ENCODE measurements around the gene STON2. TPM values are rescaled to one million over a fixed set of nuclear protein-coding genes. Genes with fewer than 3 reads are reported as not detected.
"Not testable (repeated sequence)": the region's sequence is repeated elsewhere in the genome, so short reads cannot be mapped to it uniquely, and the experiment has no call there.

The STON2 gene
- total RNA-seq, 1 donor = 3.3 TPM

DNA sequence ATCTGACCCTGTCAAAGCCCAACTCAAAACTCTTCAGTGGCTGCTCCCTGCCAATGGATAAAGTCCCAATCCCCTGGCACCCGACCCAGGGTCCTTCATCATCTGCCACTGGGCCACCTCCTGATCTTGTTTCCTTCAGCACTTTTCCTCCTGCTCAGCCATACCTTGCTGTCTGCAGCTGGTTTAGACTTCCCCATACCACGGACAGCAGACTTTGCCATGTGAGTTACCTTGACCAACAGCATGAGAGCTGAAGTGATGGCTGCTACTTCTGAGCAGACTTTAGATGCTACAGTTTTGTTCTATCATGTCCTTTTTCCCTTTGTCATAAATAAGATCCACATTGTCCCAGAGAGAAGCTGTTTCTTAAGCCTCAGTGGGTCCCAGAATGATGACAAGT, 33.3 kb upstream of the STON2 start:
- no peak for TF ChIP-seq CTCF (IDR thresholded peaks at IDR 0.05; ENCODE audit: insufficient read depth, low read length)
- no peak for DNase-seq (ENCODE audit: low read depth)
- no peak overlapping the region for H3K4me3 ChIP-seq (ENCODE audit: low read depth, low read length)

DNA sequence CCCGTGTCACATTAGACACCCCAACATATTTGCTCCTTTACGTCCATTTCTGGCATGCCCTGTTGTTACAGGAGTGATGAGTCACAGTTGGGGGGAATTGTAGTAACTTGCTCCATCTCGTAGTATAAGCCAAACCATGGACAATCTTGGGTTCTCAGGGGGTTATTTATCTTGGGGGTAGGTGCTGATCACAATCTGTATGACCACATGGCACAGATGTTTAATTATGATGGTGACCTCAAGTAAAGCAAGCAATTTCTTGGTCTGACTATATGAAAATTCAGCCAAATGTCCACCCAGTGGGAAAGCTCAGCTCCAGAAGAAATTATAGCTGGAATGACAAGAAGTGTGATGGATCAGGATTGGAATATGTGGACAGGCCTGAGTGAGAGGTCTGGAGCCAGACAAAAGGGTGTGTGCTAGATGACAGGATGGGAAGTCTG, 32.1 kb upstream of the STON2 start:
- H3K4me3 ChIP-seq (ENCODE audit: low read depth, low read length) = no peak overlapping the region
- peak; percentile 31 for DNase-seq (ENCODE audit: low read depth)
- no peak for TF ChIP-seq CTCF (IDR thresholded peaks at IDR 0.05; ENCODE audit: insufficient read depth, low read length)

- DNase-seq (ENCODE audit: low read depth) = no peak
- no peak for TF ChIP-seq CTCF (IDR thresholded peaks at IDR 0.05; ENCODE audit: insufficient read depth, low read length)
- no peak overlapping the region for H3K4me3 ChIP-seq (ENCODE audit: low read depth, low read length)
These were observed 30.1 kb upstream of the STON2 start for GRCh38 chr14:81430235-81430634.

DNA sequence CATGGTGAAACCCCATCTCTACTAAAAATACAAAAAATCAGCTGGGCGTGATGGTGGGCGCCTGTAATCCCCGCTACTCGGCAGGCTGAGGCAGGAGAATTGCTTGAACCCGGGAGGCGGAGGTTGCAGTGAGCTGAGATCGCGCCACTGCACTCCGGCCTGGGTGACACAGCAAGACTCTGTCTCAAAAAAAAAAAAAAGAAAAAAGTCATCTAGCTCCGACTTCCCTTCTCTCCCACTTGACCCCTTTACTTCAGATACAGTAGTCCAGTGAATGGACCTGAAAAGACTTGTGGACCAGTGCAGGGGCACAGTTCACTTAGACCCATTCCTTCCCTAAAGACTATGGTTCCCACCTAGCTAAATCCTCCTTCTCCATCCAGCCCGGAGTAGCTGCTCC, 29.6 kb upstream of the STON2 start:
- not testable (repeated sequence) for DNase-seq (ENCODE audit: low read depth); H3K4me3 ChIP-seq (ENCODE audit: low read depth, low read length)

GRCh38 chr14:81429028-81429427, 28.9 kb upstream of the STON2 start:
- no peak overlapping the region for H3K4me3 ChIP-seq (ENCODE audit: low read depth, low read length)
- DNase-seq (ENCODE audit: low read depth) = no peak
- no peak for TF ChIP-seq CTCF (IDR thresholded peaks at IDR 0.05; ENCODE audit: insufficient read depth, low read length)

DNA sequence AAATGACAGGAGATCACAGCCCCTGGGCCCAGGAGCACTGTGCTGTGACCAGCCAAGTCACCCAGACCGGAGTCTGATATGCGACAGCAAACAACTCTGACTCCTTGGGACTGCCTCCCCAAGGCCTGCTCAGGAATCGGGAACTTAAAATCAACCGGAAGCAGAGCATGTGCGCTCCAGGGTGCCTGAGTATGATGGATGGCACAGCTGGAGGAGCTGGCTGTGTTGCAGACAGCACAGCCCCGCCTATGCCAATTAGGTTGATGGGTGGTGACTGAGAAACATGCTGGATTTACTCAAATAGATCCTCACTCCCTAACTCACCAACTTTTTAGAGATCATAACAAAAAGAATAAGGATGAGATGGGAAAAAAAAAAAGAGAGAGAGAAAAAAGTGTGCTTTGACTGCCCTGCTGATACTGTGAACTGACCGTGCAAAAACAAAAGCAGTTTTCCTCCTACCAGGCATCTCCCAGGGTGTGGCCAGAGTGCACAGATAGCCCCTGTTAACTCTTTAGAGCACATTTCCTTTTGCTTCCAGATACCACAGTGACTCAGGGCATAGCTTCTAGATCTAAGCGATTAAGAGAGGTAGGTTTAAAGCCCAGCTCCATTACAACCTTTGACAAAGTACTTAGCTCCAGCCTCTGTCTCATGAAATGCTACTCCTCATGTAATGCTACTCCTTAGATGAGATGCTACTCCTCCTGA, 27.4 kb upstream of the STON2 start:
- TF ChIP-seq CTCF (IDR thresholded peaks at IDR 0.05; ENCODE audit: insufficient read depth, low read length) = no peak
- no peak overlapping the region for H3K4me3 ChIP-seq (ENCODE audit: low read depth, low read length)
- DNase-seq (ENCODE audit: low read depth) = peak; percentile 22

DNA sequence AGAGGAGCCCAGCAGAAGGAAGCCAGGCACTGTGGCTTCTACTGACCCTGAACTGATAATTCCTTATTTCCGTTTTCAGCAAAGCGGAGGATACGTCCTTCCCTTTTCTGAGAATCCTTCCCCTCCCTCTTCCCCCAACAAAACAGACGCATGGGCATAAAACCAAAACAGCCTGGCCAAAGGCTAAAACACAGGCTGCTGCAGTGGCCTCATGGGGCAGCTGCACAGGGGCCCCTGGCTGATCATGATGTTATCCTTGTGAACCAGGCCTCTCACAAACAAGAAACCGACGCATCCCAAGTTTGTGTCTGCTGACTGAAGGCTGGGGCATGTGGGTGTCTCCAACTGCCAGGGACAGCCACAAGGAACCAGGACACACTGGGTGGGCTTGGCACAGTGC, 23.4 kb upstream of the STON2 start:
- DNase-seq (ENCODE audit: low read depth) = no peak
- TF ChIP-seq CTCF (IDR thresholded peaks at IDR 0.05; ENCODE audit: insufficient read depth, low read length) = no peak
- no peak overlapping the region for H3K4me3 ChIP-seq (ENCODE audit: low read depth, low read length)

Measured in fibroblast of the aortic adventitia (primary cell).